H1 (cell line): Measurements from ENCODE around the gene VEZT. TPM values are rescaled to one million over a fixed set of nuclear protein-coding genes. Genes with fewer than 3 reads are reported as not detected.

Experiments used
- BACH1 ChIP-seq: IDR thresholded peaks from 2 replicates; pipeline ENCODE4 v1.6.1; 2012; ENCODE audit warnings: low read length, improper control_type of control experiment
- polyA plus RNA-seq, 7 experiments: library from polyadenylated mRNA; depleted of rRNA in 3 of 7; stranded (reverse) in 5 of 7; unstranded in 2 of 7; fragments of >200 nt in 5 of 7; fragments of 200-250 nt in 2 of 7; gene quantifications; 1 replicate in 5 of 7; 2 replicates in 1 of 7; 4 replicates in 1 of 7; pipeline versions ENCODE4 v1.2.1 to v1.2.3, GENCODE V29; 2011 to 2013; ENCODE audit warnings: missing spikeins in 2 of 7, mixed read lengths in 2 of 7
- total RNA-seq: library from RNA; stranded (reverse); fragmentation: NEBNext Ultra II Directional; extraction: Animal tissue kit (Norgen Biotek cat#: 25700); gene quantifications from 2 replicates; pipeline ENCODE4 v1.2.1, GENCODE V29; 2021
- TF ChIP-seq, protein P1 (sequence below): IDR thresholded peaks from 2 replicates; pipeline ENCODE4 v1.6.1; 2011; ENCODE audit warnings: low read depth, mild to moderate bottlenecking, low read length; ENCODE audit not compliant: insufficient read depth

VEZT gene
- total and polyA plus RNA-seq, 2 of the 8 experiments (the other 6 are each of a cell fraction or from before 2014, with no cell fraction given), result 44.0 to 56.1 TPM

DNA sequence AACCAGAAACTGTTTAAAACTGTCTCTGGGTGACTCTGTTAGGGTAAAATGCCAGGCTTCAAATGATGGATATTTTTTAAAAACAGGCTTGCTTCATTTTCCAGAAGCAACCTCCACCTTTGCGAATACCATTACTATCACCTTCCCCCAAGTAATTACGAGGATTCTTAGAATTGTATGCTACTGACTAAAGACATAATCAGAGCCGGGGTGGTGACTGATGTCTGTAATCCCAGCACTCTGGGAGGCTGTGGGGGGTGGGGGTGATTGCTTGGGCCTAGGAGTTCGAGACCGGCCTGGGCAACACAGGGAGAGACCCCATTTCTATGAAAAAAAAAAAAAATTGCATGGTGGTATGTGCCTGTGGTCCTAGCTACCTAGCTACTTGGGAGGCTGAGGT lies 38.6 kb upstream of the VEZT start (continued):
- TF ChIP-seq, protein P1, sequence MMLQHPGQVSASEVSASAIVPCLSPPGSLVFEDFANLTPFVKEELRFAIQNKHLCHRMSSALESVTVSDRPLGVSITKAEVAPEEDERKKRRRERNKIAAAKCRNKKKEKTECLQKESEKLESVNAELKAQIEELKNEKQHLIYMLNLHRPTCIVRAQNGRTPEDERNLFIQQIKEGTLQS, result no peak
- no peak for TF ChIP-seq BACH1
